ENCODE measurements around the gene FRMD5. TPM values are rescaled to one million over a fixed set of nuclear protein-coding genes. Genes with fewer than 3 reads are reported as not detected.

The FRMD5 gene
- total RNA-seq, 1 donor from 2014 or later, result 0.09 TPM

DNA sequence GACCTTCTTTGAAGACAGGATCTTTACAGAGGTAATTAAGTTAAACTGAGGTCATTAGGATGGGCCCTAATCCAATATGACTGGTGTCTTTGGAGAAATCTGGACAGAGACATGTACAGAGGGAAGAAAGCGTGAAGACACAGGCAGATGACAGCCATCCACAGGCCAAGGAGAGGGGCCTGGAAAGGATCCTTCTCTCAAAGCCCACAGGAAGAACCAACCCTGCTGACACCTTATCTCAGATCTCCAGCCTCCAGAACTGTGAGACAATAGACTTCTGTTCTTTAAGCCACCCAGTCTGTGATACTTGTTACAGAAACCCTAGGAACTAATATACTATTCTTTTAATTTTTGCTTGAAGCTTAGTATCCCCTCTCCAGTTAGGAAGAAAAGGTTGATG is 294.1 kb downstream of the FRMD5 start:
- peaks cover 3% of the 10 kb centered on the region for H3K36me3 Mint-ChIP-seq (ENCODE audit: low read depth)
- no peaks in the 10 kb centered on the region for H3K9me3 Mint-ChIP-seq
- no peak for DNase-seq (ENCODE audit: low spot score)
- H3K4me1 Mint-ChIP-seq (ENCODE audit: low read depth), result peaks cover 3% of the 10 kb centered on the region
- no peaks in the 10 kb centered on the region for H3K27me3 Mint-ChIP-seq (ENCODE audit: low read depth)
- H3K27ac Mint-ChIP-seq, result no peak overlapping the region
- no peak overlapping the region for H3K4me3 Mint-ChIP-seq (ENCODE audit: low read depth)
- intact Hi-C loops (cut with micrococcal nuclease), result loop anchor here (10.0 kb wide), 1 partner anchor 314 kb away; no protein-coding TSS in a partner anchor

GRCh38 chr15:43899928-43900327 is 295.1 kb downstream of the FRMD5 start:
- H3K27me3 Mint-ChIP-seq (ENCODE audit: low read depth), result no peaks in the 10 kb centered on the region
- no peak overlapping the region for H3K4me3 Mint-ChIP-seq (ENCODE audit: low read depth)
- no peak for DNase-seq (ENCODE audit: low spot score)
- no peak overlapping the region for H3K27ac Mint-ChIP-seq
- intact Hi-C loops (cut with micrococcal nuclease), result loop anchor here (10.0 kb wide), 1 partner anchor 315 kb away; no protein-coding TSS in a partner anchor
- no peaks in the 10 kb centered on the region for H3K9me3 Mint-ChIP-seq
- H3K4me1 Mint-ChIP-seq (ENCODE audit: low read depth), result peaks cover 3% of the 10 kb centered on the region
- H3K36me3 Mint-ChIP-seq (ENCODE audit: low read depth), result peaks cover 3% of the 10 kb centered on the region

GRCh38 chr15:43898891-43899290 is 296.2 kb downstream of the FRMD5 start:
- no peaks in the 10 kb centered on the region for H3K9me3 Mint-ChIP-seq

GRCh38 chr15:43896543-43896942 is 298.5 kb downstream of the FRMD5 start:
- no peak for DNase-seq (ENCODE audit: low spot score)
- no peak overlapping the region for H3K4me3 Mint-ChIP-seq (ENCODE audit: low read depth)
- H3K27me3 Mint-ChIP-seq (ENCODE audit: low read depth), result no peaks in the 10 kb centered on the region
- no peak overlapping the region for H3K27ac Mint-ChIP-seq
- intact Hi-C loops (cut with micrococcal nuclease), result no loop called here
- no peaks in the 10 kb centered on the region for H3K9me3 Mint-ChIP-seq
- peaks cover 3% of the 10 kb centered on the region for H3K36me3 Mint-ChIP-seq (ENCODE audit: low read depth)
- peaks cover 1% of the 10 kb centered on the region for H3K4me1 Mint-ChIP-seq (ENCODE audit: low read depth)

More at GRCh38 chr15:43898891-43899290, 296.2 kb downstream of the FRMD5 start:
- intact Hi-C loops (cut with micrococcal nuclease), result no loop called here
- H3K4me3 Mint-ChIP-seq (ENCODE audit: low read depth), result no peak overlapping the region
- no peaks in the 10 kb centered on the region for H3K27me3 Mint-ChIP-seq (ENCODE audit: low read depth)
- peaks cover 3% of the 10 kb centered on the region for H3K36me3 Mint-ChIP-seq (ENCODE audit: low read depth)
- H3K27ac Mint-ChIP-seq, result no peak overlapping the region
- peaks cover 3% of the 10 kb centered on the region for H3K4me1 Mint-ChIP-seq (ENCODE audit: low read depth)
- DNase-seq (ENCODE audit: low spot score), result no peak

- DNase-seq (ENCODE audit: low spot score), result no peak
- intact Hi-C loops (cut with micrococcal nuclease), result no loop called here
- Mint-ChIP-seq H3K27ac (no peak overlapping the region), H3K4me1 (ENCODE audit: low read depth) (peaks cover 1% of the 10 kb centered on the region), H3K4me3 (ENCODE audit: low read depth) (no peak overlapping the region), H3K36me3 (ENCODE audit: low read depth) (peaks cover 3% of the 10 kb centered on the region), H3K27me3 (ENCODE audit: low read depth) (no peaks in the 10 kb centered on the region), H3K9me3 (no peaks in the 10 kb centered on the region)
Observed at GRCh38 chr15:43895586-43895985, 299.5 kb downstream of the FRMD5 start.

GRCh38 chr15:43893956-43894355 is 301.1 kb downstream of the FRMD5 start:
- intact Hi-C loops (cut with micrococcal nuclease), result no loop called here
- no peak overlapping the region for H3K4me3 Mint-ChIP-seq (ENCODE audit: low read depth)
- DNase-seq (ENCODE audit: low spot score), result no peak
- H3K36me3 Mint-ChIP-seq (ENCODE audit: low read depth), result peaks cover 6% of the 10 kb centered on the region
- no peaks in the 10 kb centered on the region for H3K9me3 Mint-ChIP-seq
- no peaks in the 10 kb centered on the region for H3K27me3 Mint-ChIP-seq (ENCODE audit: low read depth)
- H3K27ac Mint-ChIP-seq, result no peak overlapping the region
- H3K4me1 Mint-ChIP-seq (ENCODE audit: low read depth), result peaks cover 1% of the 10 kb centered on the region

GRCh38 chr15:43889042-43889441 is 306.0 kb downstream of the FRMD5 start:
- no peak overlapping the region for H3K4me3 Mint-ChIP-seq (ENCODE audit: low read depth)
- peaks cover 9% of the 10 kb centered on the region for H3K36me3 Mint-ChIP-seq (ENCODE audit: low read depth)
- no peaks in the 10 kb centered on the region for H3K27me3 Mint-ChIP-seq (ENCODE audit: low read depth)
- intact Hi-C loops (cut with micrococcal nuclease), result no loop called here
- H3K4me1 Mint-ChIP-seq (ENCODE audit: low read depth), result peaks cover 3% of the 10 kb centered on the region
- no peak for DNase-seq (ENCODE audit: low spot score)
- no peaks in the 10 kb centered on the region for H3K9me3 Mint-ChIP-seq
- H3K27ac Mint-ChIP-seq, result no peak overlapping the region

- no peaks in the 10 kb centered on the region for H3K9me3 Mint-ChIP-seq
- peaks cover 3% of the 10 kb centered on the region for H3K4me1 Mint-ChIP-seq (ENCODE audit: low read depth)
- no peaks in the 10 kb centered on the region for H3K27me3 Mint-ChIP-seq (ENCODE audit: low read depth)
- intact Hi-C loops (cut with micrococcal nuclease), result no loop called here
- peaks cover 18% of the 10 kb centered on the region for H3K36me3 Mint-ChIP-seq (ENCODE audit: low read depth)
- no peak overlapping the region for H3K4me3 Mint-ChIP-seq (ENCODE audit: low read depth)
- no peak for DNase-seq (ENCODE audit: low spot score)
- H3K27ac Mint-ChIP-seq, result peak overlapping the region; percentile 10
Observed at GRCh38 chr15:43887901-43888300, 307.2 kb downstream of the FRMD5 start.

GRCh38 chr15:43886558-43886957 is 308.5 kb downstream of the FRMD5 start:
- Mint-ChIP-seq H3K27me3 (ENCODE audit: low read depth) (no peaks in the 10 kb centered on the region), H3K4me3 (ENCODE audit: low read depth) (no peak overlapping the region), H3K9me3 (no peaks in the 10 kb centered on the region), H3K27ac (peak overlapping the region; percentile 76), H3K4me1 (ENCODE audit: low read depth) (peaks cover 3% of the 10 kb centered on the region), H3K36me3 (ENCODE audit: low read depth) (peaks cover 28% of the 10 kb centered on the region)
- DNase-seq (ENCODE audit: low spot score), result no peak
- intact Hi-C loops (cut with micrococcal nuclease), result no loop called here

DNA sequence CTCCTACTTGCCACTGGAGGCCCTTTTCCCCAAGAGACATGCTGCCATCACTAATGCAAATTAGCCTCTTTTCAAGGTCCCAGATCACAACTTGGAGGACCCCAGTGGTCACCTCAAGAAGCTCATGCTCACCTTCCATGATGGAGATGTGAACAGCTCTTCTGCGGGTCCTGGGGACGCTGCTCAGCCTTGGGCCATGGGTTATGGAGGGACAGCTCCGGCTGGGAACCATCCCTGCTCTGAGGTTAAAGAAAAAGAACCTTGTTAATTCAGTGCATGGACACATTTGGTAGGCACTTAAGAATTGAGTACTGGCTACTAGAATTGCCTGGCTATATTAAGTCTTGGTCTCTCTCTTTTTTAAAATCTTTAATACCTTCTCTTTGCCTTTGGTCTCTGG is 311.5 kb downstream of the FRMD5 start:
- H3K36me3 Mint-ChIP-seq (ENCODE audit: low read depth), result peaks cover 36% of the 10 kb centered on the region
- no peak overlapping the region for H3K27ac Mint-ChIP-seq
- no peaks in the 10 kb centered on the region for H3K27me3 Mint-ChIP-seq (ENCODE audit: low read depth)
- H3K4me3 Mint-ChIP-seq (ENCODE audit: low read depth), result no peak overlapping the region
- intact Hi-C loops (cut with micrococcal nuclease), result no loop called here
- no peaks in the 10 kb centered on the region for H3K9me3 Mint-ChIP-seq
- peaks cover 3% of the 10 kb centered on the region for H3K4me1 Mint-ChIP-seq (ENCODE audit: low read depth)
- no peak for DNase-seq (ENCODE audit: low spot score)

- Mint-ChIP-seq H3K9me3 (no peaks in the 10 kb centered on the region), H3K27ac (no peak overlapping the region), H3K36me3 (ENCODE audit: low read depth) (peaks cover 39% of the 10 kb centered on the region), H3K4me3 (ENCODE audit: low read depth) (no peak overlapping the region), H3K4me1 (ENCODE audit: low read depth) (peaks cover 3% of the 10 kb centered on the region), H3K27me3 (ENCODE audit: low read depth) (no peaks in the 10 kb centered on the region)
- intact Hi-C loops (cut with micrococcal nuclease), result no loop called here
- DNase-seq (ENCODE audit: low spot score), result no peak
Observed at GRCh38 chr15:43881944-43882343, 313.1 kb downstream of the FRMD5 start.

DNA sequence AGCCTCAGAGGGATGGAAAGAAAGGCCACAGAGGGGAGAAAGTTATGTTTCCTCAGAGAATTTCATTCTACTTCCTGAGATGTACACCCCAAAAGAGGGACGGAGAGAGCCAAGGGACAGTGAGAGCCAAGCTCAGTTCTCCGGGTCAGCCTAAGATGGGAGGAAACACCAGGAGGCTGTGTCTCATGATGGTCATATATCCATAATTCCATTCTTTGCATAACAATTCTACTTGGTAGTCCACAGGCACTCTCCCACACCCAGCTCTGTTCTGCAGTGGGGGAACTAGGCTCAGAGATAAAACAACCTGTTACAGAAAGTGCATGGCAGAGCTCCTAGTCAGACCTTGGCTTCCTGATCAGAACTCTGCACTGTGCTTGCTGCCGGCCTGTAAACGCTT is 313.8 kb downstream of the FRMD5 start:
- no peaks in the 10 kb centered on the region for H3K9me3 Mint-ChIP-seq
- intact Hi-C loops (cut with micrococcal nuclease), result no loop called here
- peaks cover 39% of the 10 kb centered on the region for H3K36me3 Mint-ChIP-seq (ENCODE audit: low read depth)
- H3K4me3 Mint-ChIP-seq (ENCODE audit: low read depth), result no peak overlapping the region
- H3K27ac Mint-ChIP-seq, result no peak overlapping the region
- no peaks in the 10 kb centered on the region for H3K4me1 Mint-ChIP-seq (ENCODE audit: low read depth)
- no peaks in the 10 kb centered on the region for H3K27me3 Mint-ChIP-seq (ENCODE audit: low read depth)
- no peak for DNase-seq (ENCODE audit: low spot score)

- Mint-ChIP-seq H3K9me3 (no peaks in the 10 kb centered on the region), H3K36me3 (ENCODE audit: low read depth) (peaks cover 45% of the 10 kb centered on the region), H3K27ac (no peak overlapping the region), H3K27me3 (ENCODE audit: low read depth) (no peaks in the 10 kb centered on the region), H3K4me1 (ENCODE audit: low read depth) (no peaks in the 10 kb centered on the region), H3K4me3 (ENCODE audit: low read depth) (no peak overlapping the region)
- DNase-seq (ENCODE audit: low spot score), result no peak
- intact Hi-C loops (cut with micrococcal nuclease), result no loop called here
Observed at GRCh38 chr15:43880406-43881194, 314.5 kb downstream of the FRMD5 start.
